HG03097 (cell line): ENCODE measurements around the gene ARHGEF17.
"Not testable (repeated sequence)": the region's sequence is repeated elsewhere in the genome, so short reads cannot be mapped to it uniquely, and the experiment has no call there.

Source experiments
- ATAC-seq: cut with Tn5 transposase; IDR thresholded peaks from one replicate; pipeline ENCODE4 v1.9.1; 2021; ENCODE audit not compliant: unreplicated experiment, low FRiP score

ARHGEF17 gene, protein sequence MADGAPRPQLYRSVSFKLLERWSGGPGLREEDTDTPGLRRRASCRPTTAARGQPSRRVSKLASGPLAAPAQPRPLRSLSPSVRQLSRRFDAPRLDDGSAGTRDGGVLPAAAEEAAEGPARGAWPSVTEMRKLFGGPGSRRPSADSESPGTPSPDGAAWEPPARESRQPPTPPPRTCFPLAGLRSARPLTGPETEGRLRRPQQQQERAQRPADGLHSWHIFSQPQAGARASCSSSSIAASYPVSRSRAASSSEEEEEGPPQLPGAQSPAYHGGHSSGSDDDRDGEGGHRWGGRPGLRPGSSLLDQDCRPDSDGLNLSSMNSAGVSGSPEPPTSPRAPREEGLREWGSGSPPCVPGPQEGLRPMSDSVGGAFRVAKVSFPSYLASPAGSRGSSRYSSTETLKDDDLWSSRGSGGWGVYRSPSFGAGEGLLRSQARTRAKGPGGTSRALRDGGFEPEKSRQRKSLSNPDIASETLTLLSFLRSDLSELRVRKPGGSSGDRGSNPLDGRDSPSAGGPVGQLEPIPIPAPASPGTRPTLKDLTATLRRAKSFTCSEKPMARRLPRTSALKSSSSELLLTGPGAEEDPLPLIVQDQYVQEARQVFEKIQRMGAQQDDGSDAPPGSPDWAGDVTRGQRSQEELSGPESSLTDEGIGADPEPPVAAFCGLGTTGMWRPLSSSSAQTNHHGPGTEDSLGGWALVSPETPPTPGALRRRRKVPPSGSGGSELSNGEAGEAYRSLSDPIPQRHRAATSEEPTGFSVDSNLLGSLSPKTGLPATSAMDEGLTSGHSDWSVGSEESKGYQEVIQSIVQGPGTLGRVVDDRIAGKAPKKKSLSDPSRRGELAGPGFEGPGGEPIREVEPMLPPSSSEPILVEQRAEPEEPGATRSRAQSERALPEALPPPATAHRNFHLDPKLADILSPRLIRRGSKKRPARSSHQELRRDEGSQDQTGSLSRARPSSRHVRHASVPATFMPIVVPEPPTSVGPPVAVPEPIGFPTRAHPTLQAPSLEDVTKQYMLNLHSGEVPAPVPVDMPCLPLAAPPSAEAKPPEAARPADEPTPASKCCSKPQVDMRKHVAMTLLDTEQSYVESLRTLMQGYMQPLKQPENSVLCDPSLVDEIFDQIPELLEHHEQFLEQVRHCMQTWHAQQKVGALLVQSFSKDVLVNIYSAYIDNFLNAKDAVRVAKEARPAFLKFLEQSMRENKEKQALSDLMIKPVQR (N-terminal part only)

DNA sequence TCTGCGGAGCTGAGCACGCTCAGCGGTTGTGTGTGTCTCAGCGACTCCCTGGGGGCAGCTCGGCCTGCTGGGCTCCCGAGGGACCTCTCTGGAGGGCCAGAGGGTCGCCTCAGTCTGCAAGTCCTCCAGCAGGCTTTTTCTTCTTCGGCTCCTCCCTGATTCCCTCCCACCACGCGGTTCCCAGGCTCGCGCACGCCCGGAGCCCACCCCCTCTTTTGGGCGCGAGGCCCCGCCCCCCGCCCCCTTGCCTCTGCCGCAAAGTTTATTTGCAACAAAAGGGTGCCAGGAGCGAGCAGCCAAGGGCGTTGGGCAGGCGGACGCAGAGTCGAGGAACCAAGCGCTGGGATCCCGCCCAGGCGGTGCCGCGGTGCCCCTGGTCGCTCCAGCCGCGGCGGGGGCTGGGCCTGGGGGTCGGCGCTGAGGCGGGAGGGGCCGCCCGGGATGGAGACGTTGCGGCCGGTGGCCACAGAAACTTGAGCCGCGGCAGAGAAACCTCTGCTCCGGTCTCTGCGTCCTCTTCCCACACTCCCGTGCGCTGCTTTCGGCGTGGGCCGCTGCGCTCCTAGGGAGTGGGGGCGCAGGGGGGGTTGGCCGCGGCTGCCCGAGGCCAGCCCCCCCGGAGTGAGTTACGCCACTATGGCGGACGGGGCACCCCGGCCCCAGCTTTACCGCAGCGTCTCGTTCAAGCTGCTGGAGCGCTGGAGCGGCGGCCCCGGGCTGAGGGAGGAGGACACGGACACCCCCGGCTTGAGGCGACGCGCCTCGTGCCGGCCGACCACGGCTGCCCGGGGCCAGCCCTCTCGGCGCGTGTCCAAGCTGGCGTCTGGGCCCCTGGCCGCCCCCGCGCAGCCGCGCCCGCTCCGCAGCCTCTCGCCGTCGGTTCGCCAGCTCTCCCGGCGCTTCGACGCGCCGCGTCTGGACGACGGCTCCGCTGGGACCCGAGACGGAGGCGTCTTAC lies at the start of gene ARHGEF17:
Gene ARHGEF17, plus strand, starts transcription at position 274 of the 958 bp plus-strand sequence. Its CDS starts 363 bp downstream, at position 637.
- peak; percentile 26 for ATAC-seq

DNA sequence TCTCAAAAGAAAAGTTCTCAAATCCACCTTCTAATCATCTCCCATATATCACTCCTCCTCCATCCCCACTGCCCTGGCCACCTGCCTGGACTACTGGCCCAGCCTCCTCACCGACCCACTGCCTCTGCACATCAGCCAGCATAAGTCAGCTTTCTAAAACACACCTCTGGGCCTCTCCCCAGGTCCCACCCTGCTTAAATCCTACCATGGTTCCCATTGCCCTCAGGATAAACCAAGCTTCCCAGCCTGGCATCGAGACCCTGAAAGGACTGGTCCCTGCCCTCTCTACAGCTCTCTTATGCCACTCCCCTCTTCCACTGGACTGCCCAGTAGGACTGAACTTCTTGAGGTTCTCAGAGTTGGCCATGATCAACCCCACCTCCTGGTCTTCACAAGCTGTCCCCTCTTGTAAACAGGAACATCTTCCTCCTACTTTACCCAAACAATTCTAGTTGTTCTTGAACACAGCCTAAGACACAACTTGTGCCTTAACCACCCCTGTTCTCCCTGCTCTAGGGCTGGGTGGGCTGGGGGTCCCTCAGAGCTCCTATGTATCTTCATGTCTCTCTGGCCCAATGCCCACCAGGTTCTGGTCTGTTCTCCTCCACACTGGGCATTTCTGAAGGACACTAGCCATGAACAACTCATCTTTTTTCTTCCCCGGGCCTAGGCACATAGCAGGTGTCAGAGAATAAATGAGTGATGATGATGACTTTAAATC lies 48.5 kb upstream of the ARHGEF17 start:
- ATAC-seq: no peak

DNA sequence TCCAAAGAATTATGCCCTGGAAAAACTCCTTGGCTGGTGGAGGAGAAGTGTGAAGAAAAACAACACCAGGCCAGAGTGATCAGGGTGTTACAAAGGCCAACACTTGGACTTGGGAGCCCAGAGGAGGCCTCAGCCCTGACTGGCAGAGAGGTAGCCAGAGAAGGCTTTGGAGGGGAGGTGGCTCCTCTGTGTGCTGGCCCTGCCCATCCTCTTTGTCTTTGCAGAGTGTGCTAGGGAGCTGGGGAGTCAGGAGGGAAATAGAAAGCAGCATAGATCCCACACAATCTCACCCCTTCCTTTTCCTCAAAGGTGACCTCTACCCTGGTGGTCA lies 48.0 kb upstream of the ARHGEF17 start:
- ATAC-seq: no peak

DNA sequence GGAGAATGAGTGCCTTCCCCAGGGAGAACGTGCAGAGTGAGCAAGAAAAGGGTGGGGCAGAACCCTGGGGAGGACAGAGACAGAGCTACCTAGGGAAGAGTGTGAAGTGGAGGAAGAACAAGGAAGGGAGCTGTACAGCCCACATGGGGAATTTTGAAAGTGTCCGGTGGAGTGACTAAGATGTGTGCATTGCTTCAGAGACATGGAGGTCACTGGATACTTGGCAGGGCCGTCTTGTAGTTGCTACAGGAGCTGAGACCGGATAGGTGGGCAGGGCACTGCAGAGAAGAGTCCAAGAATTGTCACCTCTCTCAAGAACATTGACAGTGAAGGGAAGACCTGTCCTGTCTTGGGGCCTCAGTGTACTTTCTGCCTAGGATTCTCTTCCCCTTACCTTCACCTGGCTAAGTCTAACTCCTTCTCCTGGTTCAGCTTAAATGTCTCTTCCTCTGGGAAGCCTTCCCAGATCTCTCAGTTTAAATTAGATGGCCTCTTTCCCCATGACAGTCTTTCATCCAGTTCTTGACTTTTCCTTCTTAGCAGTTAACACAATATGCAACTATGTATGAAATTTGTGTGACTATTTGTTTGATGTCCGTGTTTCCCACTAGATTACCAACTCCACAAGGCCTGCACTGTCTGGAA lies 45.1 kb upstream of the ARHGEF17 start:
- ATAC-seq: no peak

DNA sequence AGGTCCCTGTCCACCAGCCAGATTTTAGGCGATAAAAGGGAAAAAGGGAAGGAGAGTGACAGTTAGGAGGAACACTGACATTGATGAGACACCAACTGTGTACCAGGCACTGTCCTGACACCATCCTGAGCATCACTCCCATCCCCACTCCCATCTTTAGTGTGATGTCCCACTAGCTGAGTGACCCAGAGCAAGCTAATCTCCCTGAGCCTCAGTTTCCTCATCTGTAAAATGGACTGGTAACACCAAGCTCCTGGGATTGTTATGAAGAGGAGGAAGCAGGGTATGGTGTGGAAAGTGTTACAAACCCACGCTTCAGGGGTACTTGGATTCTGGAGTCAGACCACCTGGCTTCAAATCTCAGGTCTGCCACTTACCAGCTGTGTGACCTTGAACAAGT lies 44.4 kb upstream of the ARHGEF17 start:
- no peak for ATAC-seq

DNA sequence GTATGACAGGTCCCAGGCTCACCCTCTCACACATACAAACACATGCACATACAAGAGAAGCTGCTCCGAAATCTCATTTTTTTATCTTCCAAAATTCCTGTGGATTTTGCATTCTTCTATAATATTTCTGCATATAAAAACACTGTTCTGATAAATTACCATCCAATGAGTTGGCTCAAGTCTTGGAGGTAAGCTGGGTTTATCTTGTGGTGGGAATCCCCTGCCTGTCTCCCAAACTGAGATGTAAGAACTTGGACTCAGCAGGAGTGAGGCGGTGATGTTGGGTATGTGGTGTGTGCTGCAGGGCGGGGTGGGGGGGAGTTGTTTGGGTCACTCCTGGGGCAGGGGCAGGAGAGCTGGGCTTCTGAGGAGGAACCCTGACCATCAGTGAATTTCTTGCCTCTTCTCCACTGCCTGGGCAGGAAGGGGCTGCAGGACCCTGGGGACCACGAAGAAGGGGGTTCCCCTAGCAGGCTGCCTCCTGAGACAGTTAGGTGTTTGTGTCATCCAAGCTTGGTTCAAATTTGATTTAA lies 42.7 kb upstream of the ARHGEF17 start:
- no peak for ATAC-seq

DNA sequence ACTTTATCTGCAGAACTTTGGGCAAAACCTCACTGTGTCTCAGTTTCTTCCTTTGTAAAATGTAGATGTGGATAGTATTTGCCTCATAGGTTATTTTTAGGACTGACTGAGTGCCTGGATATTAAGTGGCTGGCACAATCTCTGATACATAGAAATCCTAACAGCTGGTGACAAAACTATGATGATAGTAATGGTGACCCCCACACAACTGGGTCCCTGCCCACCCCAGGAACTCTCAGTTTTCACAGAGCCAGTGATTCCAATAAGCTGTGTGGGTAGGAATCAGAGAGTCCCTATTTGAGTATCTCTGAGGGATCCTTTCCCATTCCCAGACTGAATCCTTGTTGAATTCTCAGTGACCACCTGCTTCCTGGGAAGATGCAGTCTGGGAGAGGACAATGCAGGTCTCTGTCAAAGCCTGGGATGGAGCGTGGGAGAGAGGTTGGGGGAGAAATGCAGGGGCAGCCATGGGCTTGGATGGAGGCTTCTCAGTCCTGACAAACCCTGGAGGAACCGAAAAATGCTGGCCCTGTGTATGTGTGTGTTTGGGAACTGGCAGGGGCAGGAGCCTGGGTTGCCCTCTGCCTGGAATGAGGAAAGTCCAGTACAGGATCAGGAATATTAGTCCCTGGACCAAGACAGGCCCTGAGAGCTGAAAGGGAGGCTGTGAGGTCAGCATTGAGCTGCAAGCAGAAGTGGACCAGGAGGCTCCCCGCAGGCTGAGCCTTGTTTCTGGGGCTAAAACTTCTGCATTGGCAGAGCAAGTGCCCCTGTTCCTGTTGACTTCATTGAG lies 42.0 kb upstream of the ARHGEF17 start:
- no peak for ATAC-seq

DNA sequence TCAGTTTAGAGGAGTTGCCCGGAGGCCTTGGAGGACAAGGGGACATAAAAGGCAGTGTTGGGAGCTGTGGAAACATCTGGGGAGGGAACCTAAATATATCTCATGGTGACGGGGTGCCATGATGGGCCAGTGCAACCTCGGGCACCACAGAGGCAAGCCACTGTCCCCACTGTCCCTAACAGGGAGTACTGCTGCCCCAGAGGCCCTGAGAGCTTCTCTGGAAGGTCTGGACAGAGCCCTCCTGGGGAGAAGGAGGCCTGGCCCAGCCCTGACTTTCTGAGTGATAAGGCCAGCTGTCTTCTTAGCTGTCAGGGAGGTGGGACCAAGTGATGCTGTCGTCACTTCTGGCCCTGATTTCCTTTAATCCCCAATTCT lies 41.4 kb upstream of the ARHGEF17 start:
- ATAC-seq: no peak

DNA sequence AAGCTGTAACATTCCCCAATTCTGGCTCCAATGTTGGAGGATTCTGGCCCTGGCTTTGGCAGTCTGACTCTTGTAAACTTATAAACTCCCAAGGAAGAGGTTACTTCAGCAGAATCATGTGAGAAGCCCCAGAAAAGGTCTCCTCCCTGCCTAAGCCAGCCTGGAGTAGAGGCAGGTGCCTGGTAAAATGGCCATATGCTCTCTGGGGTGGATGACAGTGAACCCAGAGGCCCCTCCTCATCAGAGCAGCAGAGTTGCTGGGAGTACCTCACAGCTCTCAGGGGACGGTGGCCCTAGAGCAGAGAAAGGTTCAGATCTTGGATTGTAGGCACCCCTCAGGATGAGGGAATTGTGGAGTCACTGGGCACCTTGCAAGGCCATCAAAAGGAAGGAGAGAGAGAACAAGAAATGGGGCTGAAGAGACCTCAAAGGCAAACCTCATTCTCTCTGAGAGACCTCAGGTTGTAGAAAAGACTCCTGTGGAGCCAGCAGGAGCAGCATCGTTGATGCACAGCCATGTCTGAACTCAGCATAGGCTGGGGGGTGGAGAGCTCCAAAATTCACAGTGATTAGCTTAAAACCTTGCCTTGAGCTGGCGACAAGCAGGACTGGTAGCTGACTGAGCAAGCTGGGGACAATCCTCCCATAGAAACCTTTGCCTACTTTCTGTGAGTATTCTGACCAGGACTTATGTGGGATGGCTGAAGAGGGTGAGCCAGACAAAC lies 40.8 kb upstream of the ARHGEF17 start:
- no peak for ATAC-seq

DNA sequence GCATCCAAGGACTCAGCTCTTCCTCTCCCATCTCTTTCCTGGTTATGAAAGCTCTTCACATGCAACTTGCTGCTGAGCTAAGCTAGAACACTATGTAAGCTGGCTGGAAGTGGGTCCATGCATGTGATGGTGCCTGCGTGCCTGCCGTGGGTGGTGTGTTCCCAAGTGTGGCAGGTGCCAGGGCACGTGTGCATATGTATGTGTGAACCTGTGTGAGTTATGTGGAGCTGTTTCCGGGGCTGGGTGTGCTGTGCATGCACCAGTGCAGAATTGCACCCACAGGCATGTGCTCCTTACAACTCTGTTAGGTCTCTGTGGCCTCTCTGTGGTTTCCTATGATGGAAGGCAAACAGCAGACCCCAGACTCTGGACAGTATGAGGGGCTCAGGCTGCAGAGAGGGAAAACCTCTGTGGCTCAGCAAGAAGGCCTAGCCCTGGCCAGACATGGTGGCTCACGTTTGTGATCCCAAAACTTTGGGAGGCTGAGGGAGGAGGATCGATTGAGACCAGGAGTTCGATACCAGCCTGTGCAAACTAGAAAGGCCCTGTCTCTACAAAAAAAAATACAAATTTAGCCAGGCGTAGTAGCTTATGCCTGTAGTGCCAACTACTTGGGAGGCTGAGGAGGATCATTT lies 40.1 kb upstream of the ARHGEF17 start:
- ATAC-seq: no peak

DNA sequence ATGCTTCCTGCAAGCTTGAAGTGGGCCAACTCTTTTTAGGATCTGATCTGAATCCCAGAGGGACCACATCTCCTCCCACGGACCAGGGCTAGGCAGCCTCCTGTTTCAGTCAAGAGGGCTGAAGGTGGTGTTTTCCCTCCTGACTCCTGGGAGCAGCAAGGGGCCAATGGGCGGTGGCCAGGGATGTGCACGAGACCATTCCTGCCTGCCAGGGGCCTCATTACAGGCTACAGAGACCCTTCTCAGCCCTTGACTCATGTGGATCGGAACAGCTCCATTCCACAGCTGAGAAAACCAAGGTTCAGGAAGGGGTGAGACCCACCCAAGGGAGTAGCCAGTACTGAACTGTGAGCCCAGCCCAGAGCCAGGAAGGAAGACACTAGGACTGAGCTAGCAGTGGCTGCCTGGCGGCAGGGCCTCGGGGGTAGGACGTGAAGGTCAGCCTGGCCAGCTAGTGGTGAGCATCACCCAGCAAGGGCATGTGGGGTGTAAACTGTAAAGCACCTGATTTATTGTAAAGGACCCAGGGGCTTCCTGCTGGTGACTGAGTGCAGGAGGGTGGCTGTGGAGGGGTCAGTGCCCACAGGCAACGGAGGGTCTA lies 39.3 kb upstream of the ARHGEF17 start:
- no peak for ATAC-seq

DNA sequence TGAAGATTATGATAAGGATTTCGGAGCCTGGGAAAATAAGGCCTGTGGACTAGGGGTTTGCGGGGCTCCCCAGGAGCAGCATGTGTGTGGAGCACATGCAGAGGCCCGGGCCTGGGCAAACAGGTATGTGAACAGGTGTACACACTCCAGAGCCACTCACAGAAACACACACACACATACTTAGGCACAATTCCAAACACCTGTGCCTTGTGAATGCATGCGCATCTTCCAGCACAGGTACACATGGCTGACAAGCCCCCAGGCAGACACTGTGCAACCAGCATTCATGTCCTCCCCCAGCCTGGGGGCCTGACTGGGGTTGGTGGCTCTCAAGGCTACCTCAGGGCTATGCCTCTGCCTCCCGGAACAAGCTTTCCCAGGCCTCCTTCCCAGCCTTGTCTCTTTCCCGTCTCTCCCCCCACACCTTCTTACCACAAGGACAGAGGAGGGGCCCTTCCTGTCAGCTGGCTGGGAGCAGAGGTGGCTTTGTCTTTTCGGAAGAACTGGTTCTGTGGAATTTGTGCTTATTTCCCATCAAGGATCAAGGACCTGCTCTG lies 38.5 kb upstream of the ARHGEF17 start:
- ATAC-seq: no peak

DNA sequence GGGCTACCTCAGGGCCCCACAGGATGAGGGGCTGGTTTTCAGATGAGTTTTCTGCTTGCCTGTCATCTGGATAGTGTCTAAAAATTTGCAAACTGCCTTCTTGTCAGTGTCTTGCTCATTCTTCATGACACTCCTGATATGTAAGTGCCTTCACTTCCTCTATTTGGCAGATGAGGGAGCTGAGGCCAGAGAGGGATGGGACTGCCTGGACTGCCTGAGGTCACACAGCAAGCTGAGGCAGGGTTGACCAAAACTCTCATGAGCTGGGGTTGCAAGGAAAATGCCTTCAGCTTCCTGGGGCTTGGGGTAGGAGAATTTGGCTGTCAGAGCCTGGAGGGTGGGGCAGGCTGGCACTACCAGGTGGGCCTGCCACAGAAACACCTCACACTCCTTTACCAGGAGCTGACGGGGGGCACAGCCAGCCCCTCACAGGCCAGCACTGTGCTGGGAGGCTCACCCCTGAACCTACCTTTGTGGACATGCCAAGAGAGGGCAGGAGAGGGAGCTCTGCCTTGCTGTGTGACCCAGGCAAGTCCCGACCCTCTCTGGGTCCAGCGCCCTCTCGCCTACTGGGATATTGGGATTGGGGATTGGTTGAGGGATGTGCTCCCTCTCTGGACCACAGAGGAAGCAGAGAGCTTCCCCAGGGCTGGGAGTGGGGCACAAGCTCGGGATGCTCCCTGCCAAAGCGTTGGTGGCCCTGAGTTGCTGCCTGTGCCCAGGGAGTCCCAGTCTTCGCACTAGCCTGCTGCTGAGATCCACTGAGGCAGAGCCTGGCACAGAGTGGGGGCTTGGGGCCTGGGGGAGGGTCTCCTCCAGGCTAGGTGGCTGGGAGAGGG lies 37.8 kb upstream of the ARHGEF17 start:
- ATAC-seq: no peak

DNA sequence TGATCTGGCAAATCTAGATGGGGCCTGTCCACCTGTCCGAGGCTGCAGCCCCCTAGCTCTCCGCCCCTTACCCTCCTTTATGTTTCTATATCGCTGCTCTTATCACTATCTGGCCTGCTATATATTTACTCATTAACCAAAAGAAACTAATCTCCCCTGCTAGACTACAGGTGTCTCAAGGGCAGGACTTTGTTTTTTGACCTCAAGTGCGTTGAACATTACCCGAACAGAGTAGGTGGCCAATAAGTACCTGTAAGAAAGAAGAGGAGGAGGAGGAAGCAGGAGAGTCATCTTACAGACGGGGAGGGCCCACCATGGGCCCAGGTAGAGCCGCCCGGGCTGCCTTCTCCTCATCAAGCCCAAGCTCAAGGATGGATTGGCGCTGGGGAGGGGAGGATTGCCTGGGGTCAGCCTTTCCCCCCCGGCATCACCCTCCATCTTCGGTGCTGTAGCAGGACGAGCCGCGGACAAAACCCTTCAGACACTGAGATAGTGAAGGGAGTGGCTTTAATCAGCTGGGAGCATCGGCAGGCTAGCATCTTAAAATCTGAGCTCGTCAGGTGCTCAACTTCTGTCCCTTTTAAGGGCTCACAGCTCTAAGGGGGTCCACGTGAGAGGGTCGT lies 37.1 kb upstream of the ARHGEF17 start:
- no peak for ATAC-seq

DNA sequence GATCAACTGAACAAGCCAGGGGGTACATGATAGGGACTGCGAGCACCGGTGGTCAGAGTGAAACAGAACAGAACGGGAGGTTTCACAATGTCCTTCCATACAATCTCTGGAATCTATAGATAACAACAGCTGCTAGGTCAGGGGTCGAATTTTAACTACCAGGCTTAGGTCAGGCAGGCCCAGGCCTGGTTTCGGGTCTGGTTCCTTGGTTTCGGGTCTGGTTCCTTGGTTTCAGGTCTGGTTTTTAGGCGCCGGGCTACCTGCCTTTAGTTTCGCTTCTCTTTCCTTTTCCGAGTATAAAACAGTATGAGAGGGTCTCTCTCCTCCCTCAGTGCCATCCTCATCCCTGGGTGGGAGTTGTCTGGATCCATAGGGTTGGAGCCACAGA lies 36.6 kb upstream of the ARHGEF17 start:
- ATAC-seq: not testable (repeated sequence)
